SK-N-SH (cell line): ENCODE measurements around the gene UBE2R2. TPM values are rescaled to one million over a fixed set of nuclear protein-coding genes. Genes with fewer than 3 reads are reported as not detected.

Experiments used
- CTCF ChIA-PET: fragments of 300-600, 350-600 bp; formaldehyde crosslinking; extraction: SDS; loops from one replicate; lab custom pipeline; 2021; lab: Yijun Ruan, JAX
- POLR2A ChIA-PET: fragments of 350-600 bp; sonication (Branson Sonifier 250); formaldehyde crosslinking; extraction: SDS; loops from one replicate; lab custom pipeline; 2020; ENCODE audit warnings: antibody characterized with exemption, inconsistent platforms; lab: Yijun Ruan, JAX
- DNase-seq: peaks from one replicate; pipeline ENCODE4 v3.0.0; 2012
- H2AFZ ChIP-seq: fragments of 200-600 bp; sonication (generic); 2 replicates; pipeline ENCODE4 v1.8.1; 2016; ENCODE audit warnings: antibody characterized with exemption, mild to moderate bottlenecking, low read depth
- H3F3A ChIP-seq: fragments of 200-600 bp; sonication (generic); replicated peaks from 2 replicates; pipeline ENCODE3; 2016; ENCODE audit warnings: antibody characterized with exemption, mild to moderate bottlenecking; ENCODE audit not compliant: insufficient read depth
- H3K27ac ChIP-seq, 2 experiments: fragments of 200-500 bp in 1 of 2; fragments of 200-600 bp in 1 of 2; sonication (Bioruptor generic) in 1 of 2; sonication (generic), shearing (Covaris generic) in 1 of 2; 2 replicates each; pipeline versions ENCODE4 v1.5.1 to v1.6.1; 2014 to 2016; ENCODE audit warnings: low read depth in 2 of 2, inconsistent platforms in 1 of 2, low read length in 1 of 2, mild to moderate bottlenecking in 1 of 2, mixed read lengths in 1 of 2
- H3K27me3 ChIP-seq: fragments of 200-600 bp; sonication (generic), shearing (Covaris generic); 2 replicates; pipeline ENCODE4 v1.6.1; 2016; ENCODE audit warnings: mixed run types; ENCODE audit not compliant: insufficient read depth
- H3K36me3 ChIP-seq, 2 experiments: fragments of 200-500 bp in 1 of 2; fragments of 200-600 bp in 1 of 2; sonication (Bioruptor generic) in 1 of 2; sonication (generic) in 1 of 2; replicated peaks in 1 of 2; 2 replicates each; pipeline versions ENCODE3 to v1.5.1; 2014 to 2016; ENCODE audit warnings: low read length in 1 of 2, mild to moderate bottlenecking in 1 of 2; ENCODE audit not compliant: insufficient read depth in 2 of 2, control insufficient read depth in 1 of 2
- H3K4me1 ChIP-seq, 2 experiments: fragments of 200-500 bp in 1 of 2; fragments of 200-600 bp in 1 of 2; sonication (Bioruptor generic) in 1 of 2; sonication (generic), shearing (Covaris generic) in 1 of 2; 2 replicates each; pipeline versions ENCODE4 v1.5.1 to v1.6.1; 2014 to 2016; ENCODE audit warnings: low read depth in 1 of 2, low read length in 1 of 2, mixed run types in 1 of 2; ENCODE audit not compliant: insufficient read depth in 2 of 2, control insufficient read depth in 1 of 2
- H3K4me2 ChIP-seq: fragments of 200-600 bp; sonication (generic), shearing (Covaris generic); 2 replicates; pipeline ENCODE4 v1.6.1; 2017; ENCODE audit warnings: mixed run types
- H3K4me3 ChIP-seq, 2 experiments: fragments of 200-500 bp in 1 of 2; fragments of 200-600 bp in 1 of 2; sonication (Bioruptor generic) in 1 of 2; sonication (generic), shearing (Covaris generic) in 1 of 2; 2 replicates each; pipeline versions ENCODE4 v1.5.1 to v1.8.1; 2014 to 2016; ENCODE audit warnings: low read depth in 2 of 2, inconsistent platforms in 1 of 2, low read length in 1 of 2, mild to moderate bottlenecking in 1 of 2, mixed read lengths in 1 of 2, moderate library complexity in 1 of 2
- H3K79me2 ChIP-seq: fragments of 200-600 bp; sonication (generic); 2 replicates; pipeline ENCODE4 v1.8.1; 2017; ENCODE audit warnings: mild to moderate bottlenecking; ENCODE audit not compliant: insufficient read depth
- H3K9ac ChIP-seq: fragments of 200-600 bp; sonication (generic); 2 replicates; pipeline ENCODE4 v1.6.1; 2017; ENCODE audit warnings: mixed run types
- H3K9me2 ChIP-seq: fragments of 200-600 bp; sonication (generic); 2 replicates; pipeline ENCODE4 v1.6.1; 2017; ENCODE audit warnings: mixed run types
- H3K9me3 ChIP-seq: fragments of 200-600 bp; sonication (generic); 2 replicates; pipeline ENCODE4 v1.6.1; 2017; ENCODE audit warnings: mixed run types, mild to moderate bottlenecking, moderate library complexity
- H4K20me1 ChIP-seq: fragments of 200-600 bp; sonication (generic); 2 replicates; pipeline ENCODE4 v1.6.1; 2017; ENCODE audit warnings: mild to moderate bottlenecking, mixed run types; ENCODE audit not compliant: insufficient read depth
- CTCF ChIP-seq: fragments of 200-600 bp; sonication (generic); IDR thresholded peaks from 2 replicates; pipeline ENCODE4 v1.6.1; 2017; ENCODE audit warnings: antibody characterized with exemption, mild to moderate bottlenecking, moderate library complexity
- ELF1 ChIP-seq: IDR thresholded peaks from 2 replicates; pipeline ENCODE4 v1.4.0; 2012
- EP300 ChIP-seq, 2 experiments: IDR thresholded peaks; 2 replicates each; pipeline versions ENCODE4 v1.4.0 to v1.6.1; 2012; ENCODE audit warnings: borderline replicate concordance in 1 of 2, low read depth in 1 of 2, low read length in 1 of 2
- EZH2phosphoT487 ChIP-seq: fragments of 200-600 bp; sonication (generic); IDR thresholded peaks from 2 replicates; pipeline ENCODE4 v1.6.1; 2017; ENCODE audit warnings: low read depth, mixed run types, mild to moderate bottlenecking, antibody characterized with exemption, moderate library complexity, borderline replicate concordance
- GABPA ChIP-seq: IDR thresholded peaks from 2 replicates; pipeline ENCODE4 v1.4.0; 2012; ENCODE audit warnings: low read depth, mild to moderate bottlenecking
- GATA2 ChIP-seq: sonication (generic); formaldehyde crosslinking; IDR thresholded peaks from 2 replicates; pipeline ENCODE4 v1.5.0; 2020; ENCODE audit warnings: mild to moderate bottlenecking, missing genetic modification reagents
- IRF3 ChIP-seq: fragments of 150-350 bp; IDR thresholded peaks from 2 replicates; pipeline ENCODE4 v1.6.1; 2016; ENCODE audit warnings: mild to moderate bottlenecking, low read depth, low read length
- JUND ChIP-seq: IDR thresholded peaks from 2 replicates; pipeline ENCODE4 v1.4.0; 2012
- PBX3 ChIP-seq: IDR thresholded peaks from 2 replicates; pipeline ENCODE4; 2012
- RAD21 ChIP-seq: IDR thresholded peaks from 2 replicates; pipeline ENCODE4 v1.6.1; 2012; ENCODE audit warnings: mild to moderate bottlenecking, low read length
- RCOR1 ChIP-seq: fragments of 150-350 bp; IDR thresholded peaks from 2 replicates; pipeline ENCODE4 v1.6.1; 2017; ENCODE audit warnings: antibody characterized with exemption, low read length
- REST ChIP-seq: IDR thresholded peaks from 2 replicates; pipeline ENCODE4 v1.6.1; 2012; ENCODE audit warnings: mild to moderate bottlenecking, low read depth, low read length, moderate library complexity
- SIN3A ChIP-seq: IDR thresholded peaks from 2 replicates; pipeline ENCODE4 v1.6.1; 2012; ENCODE audit warnings: low read depth, mild to moderate bottlenecking, low read length, moderate library complexity, borderline replicate concordance
- TEAD4 ChIP-seq: IDR thresholded peaks from 2 replicates; pipeline ENCODE4 v1.4.0; 2012; ENCODE audit warnings: mild to moderate bottlenecking, borderline replicate concordance; ENCODE audit not compliant: insufficient read depth
- USF1 ChIP-seq: IDR thresholded peaks from 2 replicates; pipeline ENCODE4 v1.4.0; 2012; ENCODE audit warnings: low read depth, borderline replicate concordance
- polyA plus RNA-seq, 3 experiments: library from polyadenylated mRNA; depleted of rRNA; stranded (reverse); fragments of >200 nt; gene quantifications; 2 replicates each; pipeline ENCODE4 v1.2.3, GENCODE V29; 2012
- TF ChIP-seq, protein P1 (sequence below): IDR thresholded peaks from 2 replicates; pipeline ENCODE4 v1.4.0; 2012; ENCODE audit warnings: low read depth
- TF ChIP-seq, protein P2 (sequence below): fragments of 150-350 bp; IDR thresholded peaks from 2 replicates; pipeline ENCODE4 v1.6.1; 2017; ENCODE audit warnings: antibody characterized with exemption, low read length, low read depth, borderline replicate concordance

The UBE2R2 gene
- polyA plus RNA-seq, 1 of the 3 experiments (the other 2 are of a cell fraction): 19.7 TPM

GRCh38 chr9:33893861-33894260, 76.9 kb downstream of the UBE2R2 start (continued):
- TF ChIP-seq CTCF (no peak), PBX3 (no peak), RAD21 (no peak), GABPA (no peak), JUND (no peak), RCOR1 (no peak), ELF1 (no peak)

DNA sequence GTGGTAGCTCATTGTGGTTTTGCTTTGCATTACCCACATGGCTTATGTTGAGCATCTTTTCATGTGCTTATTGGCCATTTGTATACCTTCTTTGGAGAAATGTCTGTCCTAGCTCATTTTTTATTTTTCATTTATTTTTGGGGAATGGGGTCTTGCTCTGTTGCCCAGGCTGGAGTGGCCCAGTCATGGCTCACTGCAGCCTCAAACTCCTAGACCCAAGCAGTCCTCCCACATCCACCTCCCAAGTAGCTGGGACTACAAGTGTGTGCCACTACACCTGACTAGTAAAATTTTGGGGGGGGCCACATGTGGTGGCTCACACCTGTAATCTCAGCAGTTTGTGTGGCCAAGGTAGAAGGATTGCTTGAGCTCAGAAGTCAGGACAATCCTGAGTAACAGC, 77.4 kb downstream of the UBE2R2 start:
- Histone ChIP-seq H3K36me3 (peaks cover 0 to 20% of the 10 kb centered on the region in 2 experiments), H3F3A (peaks cover 3% of the 10 kb centered on the region), H2AFZ (no peak overlapping the region), H3K9me2 (no peaks in the 10 kb centered on the region), H3K4me1 (no peaks in the 10 kb centered on the region), H3K27ac (no peak overlapping the region), H3K4me2 (no peak overlapping the region), H3K9ac (no peak overlapping the region), H3K4me3 (no peak overlapping the region), H3K79me2 (peaks cover 98% of the 10 kb centered on the region), H3K27me3 (no peaks in the 10 kb centered on the region), H3K9me3 (no peaks in the 10 kb centered on the region), H4K20me1 (peaks cover 80% of the 10 kb centered on the region)
- no peak for TF ChIP-seq SIN3A
- no peak for TF ChIP-seq EP300 (IDR thresholded peaks at IDR 0.05; ENCODE audit: borderline replicate concordance in 1 of 2, low read depth in 1 of 2, low read length in 1 of 2)
- no peak for TF ChIP-seq EZH2phosphoT487
- TF ChIP-seq IRF3: no peak
- TF ChIP-seq RAD21: no peak
- TF ChIP-seq, protein P1, sequence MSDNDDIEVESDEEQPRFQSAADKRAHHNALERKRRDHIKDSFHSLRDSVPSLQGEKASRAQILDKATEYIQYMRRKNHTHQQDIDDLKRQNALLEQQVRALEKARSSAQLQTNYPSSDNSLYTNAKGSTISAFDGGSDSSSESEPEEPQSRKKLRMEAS: no peak
- no peak for TF ChIP-seq TEAD4
- no peak for TF ChIP-seq JUND
- TF ChIP-seq ELF1: no peak
- TF ChIP-seq PBX3: no peak
- no peak for TF ChIP-seq USF1
- TF ChIP-seq GATA2: no peak
- TF ChIP-seq REST: no peak
- TF ChIP-seq, protein P2, sequence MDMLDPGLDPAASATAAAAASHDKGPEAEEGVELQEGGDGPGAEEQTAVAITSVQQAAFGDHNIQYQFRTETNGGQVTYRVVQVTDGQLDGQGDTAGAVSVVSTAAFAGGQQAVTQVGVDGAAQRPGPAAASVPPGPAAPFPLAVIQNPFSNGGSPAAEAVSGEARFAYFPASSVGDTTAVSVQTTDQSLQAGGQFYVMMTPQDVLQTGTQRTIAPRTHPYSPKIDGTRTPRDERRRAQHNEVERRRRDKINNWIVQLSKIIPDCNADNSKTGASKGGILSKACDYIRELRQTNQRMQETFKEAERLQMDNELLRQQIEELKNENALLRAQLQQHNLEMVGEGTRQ: no peak
- DNase-seq: no peak
- CTCF ChIA-PET: interaction anchor here (1.3 kb wide), 2 partner anchors 10 to 80 kb away, joined by 3 read pairs; no protein-coding TSS in a partner anchor
- POLR2A ChIA-PET: interaction anchor here (0.6 kb wide), 1 partner anchor 81 kb away, joined by 3 read pairs; no protein-coding TSS in a partner anchor
